Neural progenitor cell (in vitro differentiated cells): ENCODE data around the gene PKNOX1. TPM values are rescaled to one million over a fixed set of nuclear protein-coding genes. Genes with fewer than 3 reads are reported as not detected.

Source experiments
- DNase-seq: peaks from one replicate; pipeline ENCODE4 v3.0.0-alpha.2; 2016; ENCODE audit warnings: low spot score
- H2AFZ ChIP-seq: fragments of 200-600 bp; sonication (generic); replicated peaks from 2 replicates; pipeline ENCODE4 v1.6.1; 2016; ENCODE audit warnings: antibody characterized with exemption
- H3F3A ChIP-seq: fragments of 200-600 bp; sonication (generic); 2 replicates; pipeline ENCODE4 v1.6.1; 2016; ENCODE audit warnings: antibody characterized with exemption, low read depth
- H3K27ac ChIP-seq: fragments of 200-600 bp; sonication (generic); 2 replicates; pipeline ENCODE4 v1.5.1; 2016; ENCODE audit warnings: mild to moderate bottlenecking
- H3K27me3 ChIP-seq: fragments of 200-600 bp; sonication (generic); 2 replicates; pipeline ENCODE4 v1.6.1; 2016; ENCODE audit warnings: mild to moderate bottlenecking, moderate library complexity
- H3K36me3 ChIP-seq: fragments of 200-600 bp; sonication (generic); 2 replicates; pipeline ENCODE4 v1.5.1; 2016
- H3K4me1 ChIP-seq: fragments of 200-600 bp; sonication (generic); 2 replicates; pipeline ENCODE4 v1.6.1; 2016; ENCODE audit warnings: mixed run types
- H3K4me2 ChIP-seq: fragments of 200-600 bp; sonication (generic); 2 replicates; pipeline ENCODE4 v1.6.1; 2016
- H3K4me3 ChIP-seq: fragments of 200-600 bp; sonication (generic); 2 replicates; pipeline ENCODE4 v1.5.1; 2016
- H3K79me2 ChIP-seq: fragments of 200-600 bp; sonication (generic); 2 replicates; pipeline ENCODE4 v1.6.1; 2016; ENCODE audit warnings: low read depth
- H3K9ac ChIP-seq: fragments of 200-600 bp; sonication (generic); 2 replicates; pipeline ENCODE4 v1.6.1; 2016
- H3K9me3 ChIP-seq: fragments of 200-600 bp; sonication (generic); 2 replicates; pipeline ENCODE4 v1.5.1; 2016; ENCODE audit warnings: low read depth
- H4K20me1 ChIP-seq: fragments of 200-600 bp; sonication (generic); 2 replicates; pipeline ENCODE4 v1.6.1; 2016; ENCODE audit warnings: low read depth
- H3K27ac Mint-ChIP-seq: 3 replicates; pipeline ENCODE4 v1.8.0; 2021; ENCODE audit warnings: mixed read lengths
- H3K27me3 Mint-ChIP-seq: 2 replicates; pipeline ENCODE4 v1.8.0; 2022; ENCODE audit warnings: low read depth, mild to moderate bottlenecking, inconsistent platforms, moderate library complexity, mixed read lengths; ENCODE audit not compliant: insufficient read depth
- H3K36me3 Mint-ChIP-seq: 3 replicates; pipeline ENCODE4 v1.8.0; 2021; ENCODE audit warnings: mixed read lengths
- H3K4me1 Mint-ChIP-seq: 3 replicates; pipeline ENCODE4 v1.8.0; 2021; ENCODE audit warnings: mixed read lengths
- H3K4me3 Mint-ChIP-seq: 3 replicates; pipeline ENCODE4 v1.8.0; 2021; ENCODE audit warnings: mild to moderate bottlenecking, moderate library complexity, mixed read lengths
- H3K9me3 Mint-ChIP-seq: 3 replicates; pipeline ENCODE4 v1.8.0; 2020; ENCODE audit warnings: mixed read lengths
- CTCF ChIP-seq: fragments of 200-600 bp; sonication (generic); IDR thresholded peaks from 2 replicates; pipeline ENCODE4 v1.5.1; 2017; ENCODE audit warnings: antibody characterized with exemption, mild to moderate bottlenecking
- EZH2 ChIP-seq: fragments of 200-600 bp; sonication (generic); IDR thresholded peaks from 2 replicates; pipeline ENCODE4 v1.6.1; 2017; ENCODE audit warnings: antibody characterized with exemption, mild to moderate bottlenecking, moderate library complexity
- EZH2phosphoT487 ChIP-seq: fragments of 200-600 bp; sonication (generic); IDR thresholded peaks from 2 replicates; pipeline ENCODE4 v1.6.1; 2017; ENCODE audit warnings: antibody characterized with exemption
- total RNA-seq: library from RNA; depleted of rRNA; stranded (reverse); fragments of >200 nt; gene quantifications from 2 replicates; pipeline ENCODE4 v1.2.3, GENCODE V29; 2015; ENCODE audit warnings: low replicate concordance

The PKNOX1 gene
- total RNA-seq, 1 donor from 2014 or later = 11.0 TPM

GRCh38 chr21:43025636-43026180 is 51.3 kb downstream of the PKNOX1 start:
- peaks cover 29% of the 10 kb centered on the region for H3K36me3 Mint-ChIP-seq
- no peak overlapping the region for H3K4me3 Mint-ChIP-seq
- no peak overlapping the region for H3K27ac Mint-ChIP-seq
- no peak overlapping the region for H3K4me3 ChIP-seq
- H3K27ac ChIP-seq = no peak overlapping the region
- peaks cover 3% of the 10 kb centered on the region for H3K27me3 Mint-ChIP-seq
- no peaks in the 10 kb centered on the region for H3K79me2 ChIP-seq
- TF ChIP-seq EZH2 = no peak
- no peak for TF ChIP-seq CTCF
- TF ChIP-seq EZH2phosphoT487 = no peak
- H3K4me1 Mint-ChIP-seq = peaks cover 6% of the 10 kb centered on the region
- no peak overlapping the region for H3K4me2 ChIP-seq
- H3K9ac ChIP-seq = no peak overlapping the region
- peak; percentile 40 for DNase-seq
- no peaks in the 10 kb centered on the region for H4K20me1 ChIP-seq
- no peaks in the 10 kb centered on the region for H3K9me3 Mint-ChIP-seq
- H3K9me3 ChIP-seq = no peaks in the 10 kb centered on the region
- H3K4me1 ChIP-seq = no peaks in the 10 kb centered on the region
- no peak overlapping the region for H2AFZ ChIP-seq
- H3K27me3 ChIP-seq = no peaks in the 10 kb centered on the region
- no peaks in the 10 kb centered on the region for H3K36me3 ChIP-seq
- H3F3A ChIP-seq = no peaks in the 10 kb centered on the region

GRCh38 chr21:43027846-43028731 is 53.7 kb downstream of the PKNOX1 start:
- H3K4me3 Mint-ChIP-seq = no peak overlapping the region
- no peaks in the 10 kb centered on the region for H3K79me2 ChIP-seq
- peaks cover 29% of the 10 kb centered on the region for H3K36me3 Mint-ChIP-seq
- H3K4me2 ChIP-seq = no peak overlapping the region
- no peak overlapping the region for H3K27ac ChIP-seq
- H3K9me3 Mint-ChIP-seq = no peaks in the 10 kb centered on the region
- H3K4me1 Mint-ChIP-seq = peaks cover 8% of the 10 kb centered on the region
- H3F3A ChIP-seq = no peaks in the 10 kb centered on the region
- H3K4me1 ChIP-seq = no peaks in the 10 kb centered on the region
- no peak overlapping the region for H3K9ac ChIP-seq
- H3K9me3 ChIP-seq = no peaks in the 10 kb centered on the region
- H3K27me3 ChIP-seq = no peaks in the 10 kb centered on the region
- TF ChIP-seq CTCF = no peak
- no peak for TF ChIP-seq EZH2
- no peak for TF ChIP-seq EZH2phosphoT487
- H4K20me1 ChIP-seq = no peaks in the 10 kb centered on the region
- peak overlapping the region; percentile 17 for H3K27ac Mint-ChIP-seq
- no peak for DNase-seq
- no peak overlapping the region for H2AFZ ChIP-seq
- peaks cover 3% of the 10 kb centered on the region for H3K27me3 Mint-ChIP-seq
- no peak overlapping the region for H3K4me3 ChIP-seq
- H3K36me3 ChIP-seq = no peaks in the 10 kb centered on the region

GRCh38 chr21:43029785-43030184 is 55.4 kb downstream of the PKNOX1 start:
- H3K36me3 Mint-ChIP-seq = peaks cover 25% of the 10 kb centered on the region
- TF ChIP-seq EZH2 (no peak), EZH2phosphoT487 (no peak), CTCF (no peak)
- Histone ChIP-seq H2AFZ (no peak overlapping the region), H3K27me3 (no peaks in the 10 kb centered on the region), H3K4me2 (no peak overlapping the region), H4K20me1 (no peaks in the 10 kb centered on the region), H3K27ac (no peak overlapping the region), H3K36me3 (no peaks in the 10 kb centered on the region), H3K9ac (no peak overlapping the region), H3K9me3 (no peaks in the 10 kb centered on the region), H3K4me1 (no peaks in the 10 kb centered on the region), H3F3A (no peaks in the 10 kb centered on the region), H3K79me2 (no peaks in the 10 kb centered on the region), H3K4me3 (no peak overlapping the region)
- DNase-seq = no peak
- peaks cover 8% of the 10 kb centered on the region for H3K4me1 Mint-ChIP-seq
- H3K27me3 Mint-ChIP-seq = peaks cover 3% of the 10 kb centered on the region
- no peak overlapping the region for H3K4me3 Mint-ChIP-seq
- H3K27ac Mint-ChIP-seq = no peak overlapping the region
- H3K9me3 Mint-ChIP-seq = no peaks in the 10 kb centered on the region
